K562 (cell line): Measurements from ENCODE around the gene HDAC1. TPM values are rescaled to one million over a fixed set of nuclear protein-coding genes. Genes with fewer than 3 reads are reported as not detected.

ENCODE experiments used
- ATF3 ChIP-seq, 2 experiments: fragments of 450-650 bp in 1 of 2; sonication (generic) in 1 of 2; formaldehyde crosslinking in 1 of 2; IDR thresholded peaks in 1 of 2; conservative IDR thresholded peaks in 1 of 2; 2 replicates each; pipeline versions ENCODE4 v1.6.1 to v1.8.1; 2016 to 2023; ENCODE audit warnings: mild to moderate bottlenecking in 2 of 2, moderate library complexity in 2 of 2, inconsistent platforms in 1 of 2, missing genetic modification reagents in 1 of 2
- CHD7 ChIP-seq: fragments of 200-600 bp; sonication (generic); IDR thresholded peaks from one replicate; pipeline ENCODE4 v1.6.1; 2012; ENCODE audit warnings: mild to moderate bottlenecking, low read depth, low read length, inconsistent platforms
- ZNF239 ChIP-seq: fragments of 250-450 bp; sonication (Bioruptor Pico); IDR thresholded peaks from 2 replicates; pipeline ENCODE4 v1.4.0; 2020; ENCODE audit warnings: mild to moderate bottlenecking
- polyA plus RNA-seq, 8 experiments: library from polyadenylated mRNA; depleted of rRNA in 4 of 8; stranded (reverse) in 5 of 8; unstranded in 3 of 8; fragments of >200 nt; fragmentation: Nextera tagmentation in 2 of 8; fragmentation: Illumina TruSeq in 1 of 8; extraction: Ambion mirVana in 2 of 8; extraction: Trizol in 1 of 8; gene quantifications; 2 replicates each; pipeline versions ENCODE4 v1.2.1 to v1.2.3, GENCODE V29; 2011 to 2014; ENCODE audit warnings: inconsistent platforms in 1 of 8, missing spikeins in 1 of 8
- total RNA-seq, 7 experiments: library from RNA; depleted of rRNA in 6 of 7; stranded (reverse); fragments of >200 nt in 6 of 7; fragmentation: Illumina TruSeq in 2 of 7; extraction: Trizol in 2 of 7; gene quantifications; 2 replicates each; pipeline versions ENCODE4 v1.2.1 to v1.2.3, GENCODE V29; 2011 to 2021; ENCODE audit warnings: low replicate concordance in 1 of 7
- TF ChIP-seq, protein P1 (sequence below): sonication (generic); formaldehyde crosslinking; IDR thresholded peaks from 2 replicates; pipeline ENCODE4 v1.8.1; 2023; ENCODE audit warnings: mild to moderate bottlenecking, missing genetic modification reagents
- TF ChIP-seq, protein P2 (sequence below): fragments of 450-650 bp; IDR thresholded peaks from 2 replicates; pipeline ENCODE4 v1.6.1; 2016; ENCODE audit warnings: borderline replicate concordance
- TF ChIP-seq, protein P3 (sequence below): fragments of 250-450 bp; sonication (Bioruptor Pico); IDR thresholded peaks from 2 replicates; pipeline ENCODE4 v1.5.0; 2020; ENCODE audit warnings: mild to moderate bottlenecking, borderline replicate concordance

HDAC1 gene
- total and polyA plus RNA-seq, 9 of the 15 experiments (the other 6 are each of a cell fraction or from before 2014, with no cell fraction given) = 169 to 384 (median 193) TPM

GRCh38 chr1:32350785-32351398, 59.0 kb downstream of the HDAC1 start (continued):
- TF ChIP-seq CHD7 (no peak), ZNF239 (CRISPR knock-in tag) (peak; percentile 76), ATF3 (IDR thresholded peaks at IDR 0.05) (no peak), ATF3 (CRISPR knock-in tag; conservative IDR thresholded peaks at IDR 0.05) (peak; percentile 38; the same call in 1 of the 2 replicates)
- TF ChIP-seq, protein P1, sequence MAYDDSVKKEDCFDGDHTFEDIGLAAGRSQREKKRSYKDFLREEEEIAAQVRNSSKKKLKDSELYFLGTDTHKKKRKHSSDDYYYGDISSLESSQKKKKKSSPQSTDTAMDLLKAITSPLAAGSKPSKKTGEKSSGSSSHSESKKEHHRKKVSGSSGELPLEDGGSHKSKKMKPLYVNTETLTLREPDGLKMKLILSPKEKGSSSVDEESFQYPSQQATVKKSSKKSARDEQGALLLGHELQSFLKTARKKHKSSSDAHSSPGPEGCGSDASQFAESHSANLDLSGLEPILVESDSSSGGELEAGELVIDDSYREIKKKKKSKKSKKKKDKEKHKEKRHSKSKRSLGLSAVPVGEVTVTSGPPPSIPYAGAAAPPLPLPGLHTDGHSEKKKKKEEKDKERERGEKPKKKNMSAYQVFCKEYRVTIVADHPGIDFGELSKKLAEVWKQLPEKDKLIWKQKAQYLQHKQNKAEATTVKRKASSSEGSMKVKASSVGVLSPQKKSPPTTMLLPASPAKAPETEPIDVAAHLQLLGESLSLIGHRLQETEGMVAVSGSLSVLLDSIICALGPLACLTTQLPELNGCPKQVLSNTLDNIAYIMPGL (CRISPR knock-in tag) = peak; percentile 45; the same call in 1 of the 2 replicates
- TF ChIP-seq, protein P2, sequence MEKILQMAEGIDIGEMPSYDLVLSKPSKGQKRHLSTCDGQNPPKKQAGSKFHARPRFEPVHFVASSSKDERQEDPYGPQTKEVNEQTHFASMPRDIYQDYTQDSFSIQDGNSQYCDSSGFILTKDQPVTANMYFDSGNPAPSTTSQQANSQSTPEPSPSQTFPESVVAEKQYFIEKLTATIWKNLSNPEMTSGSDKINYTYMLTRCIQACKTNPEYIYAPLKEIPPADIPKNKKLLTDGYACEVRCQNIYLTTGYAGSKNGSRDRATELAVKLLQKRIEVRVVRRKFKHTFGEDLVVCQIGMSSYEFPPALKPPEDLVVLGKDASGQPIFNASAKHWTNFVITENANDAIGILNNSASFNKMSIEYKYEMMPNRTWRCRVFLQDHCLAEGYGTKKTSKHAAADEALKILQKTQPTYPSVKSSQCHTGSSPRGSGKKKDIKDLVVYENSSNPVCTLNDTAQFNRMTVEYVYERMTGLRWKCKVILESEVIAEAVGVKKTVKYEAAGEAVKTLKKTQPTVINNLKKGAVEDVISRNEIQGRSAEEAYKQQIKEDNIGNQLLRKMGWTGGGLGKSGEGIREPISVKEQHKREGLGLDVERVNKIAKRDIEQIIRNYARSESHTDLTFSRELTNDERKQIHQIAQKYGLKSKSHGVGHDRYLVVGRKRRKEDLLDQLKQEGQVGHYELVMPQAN = 0 out of 2 replicates have a peak, but pooled peaks have one; percentile 60
- TF ChIP-seq, protein P3, sequence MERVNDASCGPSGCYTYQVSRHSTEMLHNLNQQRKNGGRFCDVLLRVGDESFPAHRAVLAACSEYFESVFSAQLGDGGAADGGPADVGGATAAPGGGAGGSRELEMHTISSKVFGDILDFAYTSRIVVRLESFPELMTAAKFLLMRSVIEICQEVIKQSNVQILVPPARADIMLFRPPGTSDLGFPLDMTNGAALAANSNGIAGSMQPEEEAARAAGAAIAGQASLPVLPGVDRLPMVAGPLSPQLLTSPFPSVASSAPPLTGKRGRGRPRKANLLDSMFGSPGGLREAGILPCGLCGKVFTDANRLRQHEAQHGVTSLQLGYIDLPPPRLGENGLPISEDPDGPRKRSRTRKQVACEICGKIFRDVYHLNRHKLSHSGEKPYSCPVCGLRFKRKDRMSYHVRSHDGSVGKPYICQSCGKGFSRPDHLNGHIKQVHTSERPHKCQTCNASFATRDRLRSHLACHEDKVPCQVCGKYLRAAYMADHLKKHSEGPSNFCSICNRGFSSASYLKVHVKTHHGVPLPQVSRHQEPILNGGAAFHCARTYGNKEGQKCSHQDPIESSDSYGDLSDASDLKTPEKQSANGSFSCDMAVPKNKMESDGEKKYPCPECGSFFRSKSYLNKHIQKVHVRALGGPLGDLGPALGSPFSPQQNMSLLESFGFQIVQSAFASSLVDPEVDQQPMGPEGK (CRISPR knock-in tag) = no peak
